HG02840 (cell line): Measurements from ENCODE around the gene THRB.
"Not testable (repeated sequence)": the region's sequence is repeated elsewhere in the genome, so short reads cannot be mapped to it uniquely, and the experiment has no call there.

Source experiments
- ATAC-seq: cut with Tn5 transposase; IDR thresholded peaks from one replicate; pipeline ENCODE4 v1.9.1; 2021; ENCODE audit warnings: mild to moderate bottlenecking, moderate library complexity, moderate number of reproducible peaks; ENCODE audit not compliant: unreplicated experiment, low FRiP score

THRB gene

GRCh38 chr3:24137958-24138875, 356.4 kb downstream of the THRB start:
- no peak for ATAC-seq

- ATAC-seq, result no peak
Measured at GRCh38 chr3:24137334-24137733, 357.3 kb downstream of the THRB start.

- no peak for ATAC-seq
Measured at GRCh38 chr3:24136624-24137310, 357.9 kb downstream of the THRB start.

- ATAC-seq, result no peak
Measured at GRCh38 chr3:24135280-24135679, 359.4 kb downstream of the THRB start.

GRCh38 chr3:24133942-24134341, 360.7 kb downstream of the THRB start:
- ATAC-seq, result no peak

- ATAC-seq, result no peak
Measured at GRCh38 chr3:24133436-24133835, 361.2 kb downstream of the THRB start.

- ATAC-seq, result no peak
Measured at GRCh38 chr3:24129549-24129948, 365.1 kb downstream of the THRB start.

GRCh38 chr3:24128199-24129005, 366.2 kb downstream of the THRB start:
- ATAC-seq, result no peak

- ATAC-seq, result no peak
Measured at GRCh38 chr3:24123596-24123995, 371.1 kb downstream of the THRB start.

- no peak for ATAC-seq
Measured at GRCh38 chr3:24120434-24120833, 374.2 kb downstream of the THRB start.

GRCh38 chr3:24119321-24119751, 375.3 kb downstream of the THRB start:
- no peak for ATAC-seq

GRCh38 chr3:24117508-24117907, 377.1 kb downstream of the THRB start:
- ATAC-seq, result no peak

- no peak for ATAC-seq
Measured at GRCh38 chr3:24111711-24112110, 382.9 kb downstream of the THRB start.

GRCh38 chr3:24110051-24110450, 384.6 kb downstream of the THRB start:
- no peak for ATAC-seq

GRCh38 chr3:24101676-24102168, 392.9 kb downstream of the THRB start:
- ATAC-seq, result no peak

- ATAC-seq, result no peak
Measured at GRCh38 chr3:24100696-24101402, 393.8 kb downstream of the THRB start.

- no peak for ATAC-seq
Measured at GRCh38 chr3:24096695-24097290, 397.9 kb downstream of the THRB start.

GRCh38 chr3:24096271-24096670, 398.4 kb downstream of the THRB start:
- no peak for ATAC-seq

GRCh38 chr3:24094818-24095217, 399.8 kb downstream of the THRB start:
- not testable (repeated sequence) for ATAC-seq

GRCh38 chr3:24088782-24089181, 405.9 kb downstream of the THRB start:
- no peak for ATAC-seq
